Measurements from ENCODE around the gene ZFP64.
"Not testable (repeated sequence)": the region's sequence is repeated elsewhere in the genome, so short reads cannot be mapped to it uniquely, and the experiment has no call there.

Gene ZFP64

DNA sequence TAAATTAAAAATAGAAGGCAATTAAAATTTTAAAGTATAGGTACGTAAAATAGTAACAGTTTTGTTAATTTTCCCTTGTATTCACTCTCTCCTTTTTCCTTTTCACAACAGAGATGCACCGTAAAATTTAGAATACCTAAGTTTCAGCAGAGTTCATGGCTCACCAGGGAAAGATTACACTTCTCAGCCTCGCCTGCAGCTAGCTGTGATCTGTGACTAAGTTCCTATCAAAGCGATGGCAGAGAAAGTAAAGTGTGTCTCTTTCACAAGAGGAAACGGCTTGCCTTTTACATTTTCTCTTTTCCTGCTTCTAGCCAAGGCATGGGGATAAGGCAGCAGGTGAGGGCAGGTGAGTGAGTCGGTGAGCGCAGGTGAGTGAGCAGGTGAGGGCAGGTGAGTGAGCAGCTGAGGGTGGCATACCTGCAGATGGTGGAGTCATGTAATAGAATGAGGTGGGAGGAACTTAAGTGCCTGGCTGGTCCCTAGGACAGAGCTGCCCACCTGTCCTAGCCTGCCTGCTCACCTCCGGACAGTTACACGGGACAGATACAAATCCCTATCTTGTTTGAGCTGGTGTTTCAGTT, 30.9 kb downstream of the ZFP64 start:
- Mint-ChIP-seq H3K27me3 (no peaks in the 10 kb centered on the region), H3K36me3 (peaks cover 51% of the 10 kb centered on the region), H3K9me3 (no peaks in the 10 kb centered on the region), H3K4me1 (no peaks in the 10 kb centered on the region), H3K4me3 (no peak overlapping the region), H3K27ac (no peak overlapping the region)
- ATAC-seq (ENCODE audit: low read depth) (no peak), DNase-seq (ENCODE audit: low spot score in 2 of 2) (no peak)

DNA sequence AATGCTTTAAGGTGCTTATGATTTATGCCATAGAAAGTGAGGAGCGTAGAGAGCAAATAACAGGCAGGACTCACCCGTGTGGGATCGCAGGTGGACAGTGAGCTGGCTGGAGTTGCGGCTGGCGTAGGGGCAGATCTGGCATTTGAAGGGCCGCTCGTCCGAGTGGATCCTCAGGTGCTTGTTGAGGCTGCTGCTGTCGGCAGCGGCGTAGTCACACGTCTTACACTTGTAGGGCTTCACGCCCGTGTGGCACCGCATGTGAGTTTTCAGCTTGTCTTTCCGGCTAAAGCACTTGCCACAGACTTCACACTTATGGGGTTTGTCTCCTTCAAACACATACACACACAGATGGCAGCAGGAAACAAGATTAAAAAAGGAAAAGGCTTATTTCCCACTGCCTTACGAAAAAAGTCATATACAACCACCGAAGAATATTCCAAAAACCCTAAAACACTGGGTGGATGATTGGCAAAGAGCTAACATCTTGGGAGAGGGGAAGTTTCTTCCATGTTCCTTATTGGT, 31.5 kb downstream of the ZFP64 start:
- H3K4me1 Mint-ChIP-seq, result no peaks in the 10 kb centered on the region
- H3K27me3 Mint-ChIP-seq, result no peaks in the 10 kb centered on the region
- DNase-seq (ENCODE audit: low spot score in 2 of 2), result no peak
- peaks cover 49% of the 10 kb centered on the region for H3K36me3 Mint-ChIP-seq
- H3K27ac Mint-ChIP-seq, result no peak overlapping the region
- no peak overlapping the region for H3K4me3 Mint-ChIP-seq
- H3K9me3 Mint-ChIP-seq, result no peaks in the 10 kb centered on the region
- no peak for ATAC-seq (ENCODE audit: low read depth)

DNA sequence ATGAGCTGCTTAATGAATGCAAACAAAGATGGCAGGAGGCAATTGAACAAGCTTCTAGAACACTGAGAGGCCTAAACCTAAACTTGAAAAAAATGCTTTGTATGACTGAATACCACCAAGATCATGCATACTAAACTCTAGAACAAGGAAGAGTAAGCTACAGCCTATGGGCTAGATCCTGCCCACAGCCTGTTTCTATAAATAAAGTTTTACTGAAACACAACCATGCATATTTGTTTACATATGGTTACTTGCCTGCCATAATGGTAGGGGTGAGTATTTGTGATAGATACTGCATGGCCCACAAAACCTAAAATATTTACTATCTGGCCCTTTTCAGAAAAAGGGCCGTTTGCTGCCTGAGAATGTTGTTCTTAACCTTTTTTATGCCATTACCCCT, 37.0 kb downstream of the ZFP64 start:
- no peaks in the 10 kb centered on the region for H3K9me3 Mint-ChIP-seq

DNA sequence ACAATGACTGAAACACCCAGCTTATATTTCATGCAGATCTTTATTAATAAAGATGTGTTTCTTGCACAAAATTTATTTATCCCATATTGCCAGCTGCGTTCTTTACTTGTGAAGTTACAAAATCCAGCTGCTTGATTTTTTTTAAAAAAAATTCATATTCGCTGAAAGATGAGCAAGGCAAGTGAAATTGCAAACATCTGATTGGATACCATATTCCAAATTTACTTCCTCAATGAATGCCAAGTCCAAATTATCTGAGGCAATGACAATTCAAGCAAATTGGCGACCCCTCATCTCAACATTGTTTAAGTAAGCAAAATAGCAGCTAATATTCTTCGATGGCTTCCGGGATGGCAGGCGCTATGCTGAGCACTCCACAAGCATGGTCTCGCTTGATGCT, 37.7 kb downstream of the ZFP64 start:
- H3K9me3 Mint-ChIP-seq, result no peaks in the 10 kb centered on the region
- no peak overlapping the region for H3K27ac Mint-ChIP-seq
- no peaks in the 10 kb centered on the region for H3K27me3 Mint-ChIP-seq
- peaks cover 40% of the 10 kb centered on the region for H3K36me3 Mint-ChIP-seq
- peaks cover 2% of the 10 kb centered on the region for H3K4me1 Mint-ChIP-seq
- DNase-seq (ENCODE audit: low spot score in 2 of 2) (no peak), ATAC-seq (ENCODE audit: low read depth) (no peak)
- H3K4me3 Mint-ChIP-seq, result no peak overlapping the region

More for the DNA sequence above, 37.0 kb downstream of the ZFP64 start:
- no peak overlapping the region for H3K27ac Mint-ChIP-seq
- peaks cover 2% of the 10 kb centered on the region for H3K4me1 Mint-ChIP-seq
- no peak overlapping the region for H3K4me3 Mint-ChIP-seq
- H3K27me3 Mint-ChIP-seq, result no peaks in the 10 kb centered on the region
- ATAC-seq (ENCODE audit: low read depth), result no peak
- H3K36me3 Mint-ChIP-seq, result peaks cover 40% of the 10 kb centered on the region
- DNase-seq (ENCODE audit: low spot score in 2 of 2), result no peak

DNA sequence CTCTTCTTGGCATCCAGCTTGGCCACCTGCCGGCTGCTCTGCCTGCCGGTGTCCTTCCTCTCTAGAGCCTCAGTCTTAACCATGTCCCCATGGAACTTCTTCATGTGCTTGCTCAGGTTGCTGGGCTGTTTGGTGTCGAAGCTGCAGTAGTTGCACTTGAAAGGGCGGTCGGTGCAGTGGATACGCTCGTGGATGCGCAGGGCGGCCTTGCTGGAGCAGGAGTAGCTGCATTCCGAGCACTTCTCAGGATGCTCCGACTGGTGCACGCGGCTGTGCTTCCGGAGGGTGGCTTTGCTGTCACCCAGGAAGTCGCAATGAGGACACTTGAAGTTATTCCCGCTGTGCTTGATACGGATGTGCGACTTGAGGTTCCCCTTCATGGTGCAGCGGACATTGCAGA, 38.7 kb downstream of the ZFP64 start:
- Mint-ChIP-seq H3K27me3 (no peaks in the 10 kb centered on the region), H3K4me3 (no peak overlapping the region), H3K4me1 (peaks cover 2% of the 10 kb centered on the region), H3K27ac (no peak overlapping the region), H3K9me3 (no peaks in the 10 kb centered on the region), H3K36me3 (peaks cover 32% of the 10 kb centered on the region)
- no peak for DNase-seq (ENCODE audit: low spot score in 2 of 2)
- no peak for ATAC-seq (ENCODE audit: low read depth)

DNA sequence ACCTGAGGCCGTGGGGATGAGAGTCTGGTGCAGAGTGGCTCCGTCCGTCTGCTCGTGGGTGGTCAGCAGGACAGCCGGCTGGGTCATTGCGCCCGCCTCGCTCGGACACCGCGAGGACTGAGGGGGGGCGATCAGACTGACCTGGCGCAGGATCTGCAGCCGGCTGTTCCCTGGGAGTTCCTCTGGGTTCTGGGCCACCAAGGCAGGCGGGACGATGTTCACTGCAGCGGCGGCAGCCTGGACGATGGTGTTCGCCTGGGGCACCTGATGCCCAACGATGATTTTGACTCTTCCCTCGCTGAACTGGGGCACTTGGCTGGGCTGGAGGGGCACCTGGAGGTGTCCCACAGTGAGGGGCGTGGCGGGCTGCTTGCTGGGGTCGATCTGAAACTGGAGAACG, 39.2 kb downstream of the ZFP64 start:
- no peaks in the 10 kb centered on the region for H3K9me3 Mint-ChIP-seq
- H3K36me3 Mint-ChIP-seq, result peaks cover 30% of the 10 kb centered on the region
- no peak overlapping the region for H3K4me3 Mint-ChIP-seq
- DNase-seq (ENCODE audit: low spot score in 2 of 2) (no peak), ATAC-seq (ENCODE audit: low read depth) (no peak)
- H3K27me3 Mint-ChIP-seq, result no peaks in the 10 kb centered on the region
- peaks cover 2% of the 10 kb centered on the region for H3K4me1 Mint-ChIP-seq
- no peak overlapping the region for H3K27ac Mint-ChIP-seq

DNA sequence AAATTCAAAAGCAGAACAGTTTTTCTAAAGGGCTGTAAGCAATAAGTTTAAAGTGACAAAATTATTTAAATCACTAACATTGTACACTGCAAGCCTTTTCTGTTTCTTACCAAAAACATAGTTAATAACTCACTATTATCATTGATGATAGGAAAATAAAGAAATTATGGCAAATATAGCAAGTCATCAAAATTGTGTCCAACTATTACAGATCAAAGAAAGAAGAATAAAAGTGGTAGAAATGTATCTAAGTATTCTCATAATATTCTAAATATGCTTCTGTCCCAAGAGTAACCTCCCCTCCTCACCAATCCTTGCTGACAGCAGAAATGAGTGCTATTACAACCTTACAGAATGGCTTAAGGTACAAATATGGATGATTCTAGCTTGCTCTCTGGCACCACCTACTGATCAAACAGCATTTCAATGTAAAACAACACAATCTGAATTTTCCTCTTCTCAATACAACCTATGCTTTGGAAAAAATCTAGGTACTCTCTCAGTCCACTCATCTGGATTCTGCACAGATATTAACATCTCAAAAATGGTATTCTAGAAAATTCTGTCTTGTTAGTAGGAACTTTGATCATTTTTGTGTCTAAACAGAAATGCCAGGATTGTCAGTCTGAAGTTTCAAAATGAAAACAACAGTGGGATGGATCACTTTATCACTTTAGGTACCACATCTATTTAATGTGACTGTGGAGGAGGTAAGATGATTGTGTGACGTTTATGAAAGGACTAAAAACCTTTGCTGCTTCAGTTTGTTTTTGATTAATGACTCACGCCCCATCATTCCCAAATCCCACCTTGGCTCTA, 40.9 kb downstream of the ZFP64 start:
- Mint-ChIP-seq H3K27me3 (no peaks in the 10 kb centered on the region), H3K4me3 (no peak overlapping the region), H3K36me3 (peaks cover 21% of the 10 kb centered on the region), H3K27ac (no peak overlapping the region), H3K9me3 (no peaks in the 10 kb centered on the region), H3K4me1 (peaks cover 2% of the 10 kb centered on the region)
- ATAC-seq (ENCODE audit: low read depth), result peak; percentile 27
- DNase-seq (ENCODE audit: low spot score in 2 of 2), result peak in 1 of 2 donors; percentile 21

DNA sequence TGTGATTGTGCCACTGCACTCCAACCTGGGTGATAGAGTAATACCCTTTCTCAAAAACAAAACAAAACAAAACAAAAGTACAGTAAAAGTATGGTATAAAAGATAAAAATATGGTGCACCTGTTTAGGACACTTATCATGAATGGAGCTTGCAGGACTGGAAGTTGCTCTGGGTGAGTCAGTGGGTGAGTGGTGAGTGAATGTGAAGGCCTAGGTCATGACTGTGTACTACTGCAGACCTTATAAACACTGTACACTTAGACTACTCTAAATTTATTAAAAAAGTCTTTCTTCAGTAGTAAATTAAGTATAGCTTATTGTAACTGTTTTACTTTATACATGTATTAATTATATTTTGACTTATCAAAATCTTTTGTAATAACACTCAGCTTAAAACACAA, 46.0 kb downstream of the ZFP64 start:
- H3K36me3 Mint-ChIP-seq, result peaks cover 8% of the 10 kb centered on the region
- H3K27ac Mint-ChIP-seq, result no peak overlapping the region
- no peaks in the 10 kb centered on the region for H3K9me3 Mint-ChIP-seq

DNA sequence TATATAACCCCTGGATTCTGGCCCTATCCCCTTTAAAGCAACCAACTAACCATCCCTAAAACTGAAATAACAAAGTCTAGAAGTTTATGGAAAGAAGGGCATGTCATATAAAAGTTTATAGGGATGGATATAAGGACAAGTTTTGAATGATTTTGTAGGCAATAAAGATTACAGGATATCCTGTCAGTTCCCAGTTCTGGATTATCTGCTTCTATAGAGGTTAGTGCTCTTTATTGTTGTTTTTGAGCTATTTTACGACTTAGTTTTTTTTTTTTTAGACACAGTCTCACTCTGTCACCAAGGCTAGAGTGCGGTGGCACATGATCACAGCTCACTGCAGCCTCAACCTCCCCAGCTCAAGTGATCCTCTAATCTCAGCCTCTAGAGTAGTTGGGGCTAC, 48.3 kb downstream of the ZFP64 start:
- Mint-ChIP-seq H3K36me3 (peaks cover 12% of the 10 kb centered on the region), H3K9me3 (no peaks in the 10 kb centered on the region), H3K27me3 (no peaks in the 10 kb centered on the region), H3K27ac (no peak overlapping the region), H3K4me3 (no peak overlapping the region), H3K4me1 (no peaks in the 10 kb centered on the region)
- no peak for ATAC-seq (ENCODE audit: low read depth)
- DNase-seq (ENCODE audit: low spot score in 2 of 2), result no peak

More for the DNA sequence above, 46.0 kb downstream of the ZFP64 start:
- no peaks in the 10 kb centered on the region for H3K27me3 Mint-ChIP-seq
- H3K4me1 Mint-ChIP-seq, result peaks cover under 1% of the 10 kb centered on the region
- DNase-seq (ENCODE audit: low spot score in 2 of 2) (no peak), ATAC-seq (ENCODE audit: low read depth) (no peak)
- H3K4me3 Mint-ChIP-seq, result no peak overlapping the region

DNA sequence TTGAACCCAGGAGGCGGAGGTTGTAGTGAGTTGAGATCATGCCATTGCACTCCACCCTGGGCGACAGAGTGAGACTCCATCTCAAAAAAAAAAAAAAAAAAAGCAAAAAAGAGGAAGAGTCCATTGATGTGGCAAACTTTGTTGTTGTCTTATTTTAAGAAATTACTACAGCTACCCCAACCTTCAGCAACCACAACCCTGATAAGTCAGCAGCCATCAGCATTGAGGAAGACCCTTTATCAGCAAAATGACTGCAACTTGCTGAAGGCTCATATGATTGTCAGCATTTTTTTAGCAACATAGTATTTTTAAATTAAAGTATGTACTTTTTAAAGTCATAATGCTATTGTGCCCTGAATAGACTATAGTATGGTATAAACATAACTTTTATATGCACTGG, 48.8 kb downstream of the ZFP64 start:
- Mint-ChIP-seq H3K4me3 (no peak overlapping the region), H3K27ac (no peak overlapping the region), H3K9me3 (no peaks in the 10 kb centered on the region), H3K4me1 (no peaks in the 10 kb centered on the region), H3K27me3 (no peaks in the 10 kb centered on the region), H3K36me3 (peaks cover 12% of the 10 kb centered on the region)
- DNase-seq (ENCODE audit: low spot score in 2 of 2), result no peak
- ATAC-seq (ENCODE audit: low read depth), result no peak

DNA sequence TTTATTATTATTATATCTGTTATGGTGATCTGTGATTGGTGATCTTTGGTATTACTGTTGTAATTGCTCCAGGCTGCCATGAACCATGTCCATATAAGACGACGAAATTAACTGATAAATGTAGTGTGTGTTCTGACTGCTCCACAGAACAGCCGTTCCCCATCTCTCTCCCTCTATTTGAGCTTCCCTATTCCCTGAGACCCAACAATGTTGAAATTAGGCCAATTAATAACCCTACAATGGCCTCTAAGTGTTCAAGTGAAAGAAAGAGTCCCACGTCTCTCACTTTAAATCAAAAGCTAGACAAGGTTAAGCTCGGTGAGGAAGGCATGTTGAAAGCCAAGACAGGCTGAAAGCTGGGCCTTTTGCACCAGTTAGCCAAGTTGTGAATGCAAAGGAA, 51.6 kb downstream of the ZFP64 start:
- H3K27ac Mint-ChIP-seq, result no peak overlapping the region
- H3K9me3 Mint-ChIP-seq, result no peaks in the 10 kb centered on the region
- ATAC-seq (ENCODE audit: low read depth), result no peak
- H3K27me3 Mint-ChIP-seq, result no peaks in the 10 kb centered on the region
- no peak for DNase-seq (ENCODE audit: low spot score in 2 of 2)
- no peaks in the 10 kb centered on the region for H3K4me1 Mint-ChIP-seq
- H3K4me3 Mint-ChIP-seq, result no peak overlapping the region
- peaks cover 18% of the 10 kb centered on the region for H3K36me3 Mint-ChIP-seq

DNA sequence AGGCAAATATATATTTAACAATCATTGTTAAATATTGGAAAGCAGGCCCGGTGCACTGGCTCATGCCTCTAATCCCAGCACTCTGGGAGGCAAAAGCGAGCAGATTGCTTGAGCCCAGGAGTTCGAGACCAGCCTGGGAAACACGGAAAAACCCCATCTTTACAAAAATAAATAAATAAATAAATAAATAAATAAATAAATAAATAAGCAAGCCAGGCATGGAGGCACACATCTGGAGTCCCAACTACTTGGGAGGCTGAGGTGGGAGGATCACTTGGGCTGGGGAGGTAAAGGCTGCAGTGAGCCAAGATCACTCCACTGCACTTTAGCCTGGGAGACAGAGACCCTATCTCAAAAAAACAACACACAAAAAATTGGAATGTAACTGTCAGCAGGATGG, 53.7 kb downstream of the ZFP64 start:
- Mint-ChIP-seq H3K9me3 (no peaks in the 10 kb centered on the region), H3K36me3 (peaks cover 20% of the 10 kb centered on the region), H3K4me3 (no peak overlapping the region), H3K27ac (no peak overlapping the region), H3K4me1 (no peaks in the 10 kb centered on the region), H3K27me3 (no peaks in the 10 kb centered on the region)
- ATAC-seq (ENCODE audit: low read depth) (no peak), DNase-seq (ENCODE audit: low spot score in 2 of 2) (no peak)

DNA sequence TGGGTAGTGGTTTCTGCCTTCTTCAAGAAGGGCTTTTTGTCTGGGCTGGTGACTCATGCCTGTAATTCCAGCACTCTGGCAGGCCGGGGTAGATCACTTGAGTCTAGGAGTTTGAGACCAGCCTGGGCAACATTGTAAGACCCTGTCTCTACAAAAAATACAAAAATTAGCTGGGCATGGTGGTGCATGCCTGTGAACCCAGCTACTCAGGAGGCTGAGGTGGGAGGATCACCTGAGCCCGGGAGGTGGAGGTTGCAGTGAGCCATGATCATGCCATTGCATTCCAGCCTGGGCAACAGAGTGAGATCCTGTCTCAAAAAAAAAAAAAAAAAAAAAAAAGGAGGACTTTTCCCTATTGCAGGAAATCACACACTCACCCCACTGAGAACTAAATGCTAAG, 57.9 kb downstream of the ZFP64 start:
- H3K27me3 Mint-ChIP-seq; DNase-seq (ENCODE audit: low spot score in 2 of 2); ATAC-seq (ENCODE audit: low read depth); H3K4me3 Mint-ChIP-seq; H3K27ac Mint-ChIP-seq; H3K4me1 Mint-ChIP-seq; H3K9me3 Mint-ChIP-seq: not testable (repeated sequence)
- H3K36me3 Mint-ChIP-seq, result peaks cover 16% of the 10 kb centered on the region

DNA sequence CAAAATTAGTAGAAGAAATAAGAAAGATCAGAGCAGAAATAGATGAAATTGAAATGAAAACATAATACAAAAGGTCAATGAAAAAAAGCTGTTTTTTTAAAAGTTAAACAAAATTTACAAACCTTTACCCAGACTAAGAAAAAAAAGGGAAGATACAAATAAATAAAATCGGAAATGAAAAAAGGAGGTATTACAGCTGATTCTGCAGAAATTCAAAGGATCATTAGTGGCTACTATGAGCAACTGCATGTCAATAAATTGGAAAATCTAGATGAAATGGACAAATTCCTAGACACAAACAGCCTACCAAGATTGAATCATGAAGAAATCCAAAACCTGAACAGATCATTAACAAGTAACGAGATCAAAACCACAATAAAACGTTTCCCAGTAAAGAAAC, 59.2 kb downstream of the ZFP64 start:
- Mint-ChIP-seq H3K36me3 (peaks cover 13% of the 10 kb centered on the region), H3K27ac (no peak overlapping the region), H3K27me3 (no peaks in the 10 kb centered on the region), H3K4me1 (peaks cover 2% of the 10 kb centered on the region), H3K4me3 (no peak overlapping the region), H3K9me3 (peaks cover 4% of the 10 kb centered on the region)
- ATAC-seq (ENCODE audit: low read depth) (no peak), DNase-seq (ENCODE audit: low spot score in 2 of 2) (no peak)

Data from memory B cell (primary cell).